GM23338 (cell line): ENCODE measurements around the gene EVI5. TPM values are rescaled to one million over a fixed set of nuclear protein-coding genes. Genes with fewer than 3 reads are reported as not detected.

Source experiments
- ATAC-seq: fragments of 200-7000 bp; cut with Tn5 transposase; 3 replicates; pipeline ENCODE4 v1.9.1; 2020
- DNase-seq: peaks from one replicate; pipeline ENCODE4 v3.0.0-alpha.2; 2015; ENCODE audit warnings: low spot score
- H2AFZ ChIP-seq: fragments of 200-600 bp; sonication (generic); 2 replicates; pipeline ENCODE4 v1.8.0; 2016; ENCODE audit warnings: antibody characterized with exemption, mild to moderate bottlenecking, moderate library complexity
- H3F3A ChIP-seq: fragments of 200-600 bp; sonication (generic); replicated peaks from 2 replicates; pipeline ENCODE4 v1.8.0; 2017; ENCODE audit warnings: antibody characterized with exemption, mixed run types, low read depth
- H3K27ac ChIP-seq: fragments of 200-600 bp; sonication (generic); 2 replicates; pipeline ENCODE4 v1.6.1; 2016; ENCODE audit warnings: low read depth
- H3K27me3 ChIP-seq: fragments of 200-600 bp; sonication (generic); 2 replicates; pipeline ENCODE4 v1.8.0; 2016; ENCODE audit warnings: mild to moderate bottlenecking, mixed run types, moderate library complexity; ENCODE audit not compliant: insufficient read depth
- H3K36me3 ChIP-seq: fragments of 200-600 bp; sonication (generic); 2 replicates; pipeline ENCODE4 v1.8.0; 2016; ENCODE audit warnings: mild to moderate bottlenecking; ENCODE audit not compliant: insufficient read depth
- H3K4me1 ChIP-seq: fragments of 200-600 bp; sonication (generic); 2 replicates; pipeline ENCODE4 v1.8.0; 2016; ENCODE audit warnings: mild to moderate bottlenecking, moderate library complexity; ENCODE audit not compliant: insufficient read depth
- H3K4me2 ChIP-seq: fragments of 200-600 bp; sonication (generic); 2 replicates; pipeline ENCODE4 v1.7.1; 2017; ENCODE audit warnings: mixed run types
- H3K4me3 ChIP-seq: fragments of 200-600 bp; sonication (generic); 2 replicates; pipeline ENCODE4 v1.6.1; 2016; ENCODE audit warnings: mixed run types
- H3K79me2 ChIP-seq: fragments of 200-600 bp; sonication (generic); replicated peaks from 2 replicates; pipeline ENCODE4 v1.8.0; 2017; ENCODE audit warnings: mild to moderate bottlenecking; ENCODE audit not compliant: insufficient read depth
- H3K9me2 ChIP-seq: fragments of 200-600 bp; sonication (generic); 2 replicates; pipeline ENCODE4 v1.8.0; 2017; ENCODE audit not compliant: insufficient read depth
- H4K20me1 ChIP-seq: fragments of 200-600 bp; sonication (generic); replicated peaks from 2 replicates; pipeline ENCODE4 v1.8.0; 2017; ENCODE audit warnings: mild to moderate bottlenecking; ENCODE audit not compliant: insufficient read depth
- H3K27ac Mint-ChIP-seq: 2 replicates; pipeline ENCODE4 v1.8.0; 2020; ENCODE audit warnings: inconsistent platforms, mild to moderate bottlenecking, moderate library complexity, mixed read lengths
- H3K27me3 Mint-ChIP-seq: 3 replicates; pipeline ENCODE4 v1.8.0; 2022; ENCODE audit warnings: low read depth, mild to moderate bottlenecking, moderate library complexity, mixed read lengths, inconsistent platforms; ENCODE audit not compliant: insufficient read depth, poor library complexity
- H3K36me3 Mint-ChIP-seq: 3 replicates; pipeline ENCODE4 v1.8.0; 2021; ENCODE audit warnings: low read depth, mild to moderate bottlenecking, inconsistent platforms, moderate library complexity, mixed read lengths
- H3K4me1 Mint-ChIP-seq: 3 replicates; pipeline ENCODE4 v1.8.0; 2020; ENCODE audit warnings: mild to moderate bottlenecking, inconsistent platforms, mixed read lengths
- H3K4me3 Mint-ChIP-seq: 3 replicates; pipeline ENCODE4 v1.8.0; 2021; ENCODE audit warnings: moderate library complexity, mild to moderate bottlenecking, inconsistent platforms, mixed read lengths
- H3K9me3 Mint-ChIP-seq: 3 replicates; pipeline ENCODE4 v1.8.0; 2020; ENCODE audit warnings: moderate library complexity, mild to moderate bottlenecking, inconsistent platforms, mixed read lengths
- CREB1 ChIP-seq: fragments of 250-450 bp; sonication (Bioruptor Pico); IDR thresholded peaks from 2 replicates; pipeline ENCODE4 v1.5.0; 2020; ENCODE audit warnings: low read depth, mild to moderate bottlenecking, moderate library complexity
- CTCF ChIP-seq, 2 experiments: fragments of 200-600 bp in 1 of 2; sonication (generic) in 1 of 2; conservative IDR thresholded peaks; 2 replicates each; pipeline versions ENCODE4 v1.5.1 to v1.6.1; 2016 to 2017; ENCODE audit warnings: antibody characterized with exemption in 2 of 2, low read depth in 2 of 2, mild to moderate bottlenecking in 2 of 2, moderate library complexity in 1 of 2
- ETS1 ChIP-seq: IDR thresholded peaks from 2 replicates; pipeline ENCODE4 v1.6.1; 2016; ENCODE audit warnings: antibody characterized with exemption
- EZH2 ChIP-seq: fragments of 200-600 bp; sonication (generic); IDR thresholded peaks from one replicate; pipeline ENCODE4 v1.8.0; 2017; ENCODE audit warnings: antibody characterized with exemption, mild to moderate bottlenecking, low read depth; ENCODE audit not compliant: unreplicated experiment
- EZH2phosphoT487 ChIP-seq: fragments of 200-600 bp; sonication (generic); IDR thresholded peaks from one replicate; pipeline ENCODE4 v1.8.1; 2018; ENCODE audit warnings: antibody characterized with exemption; ENCODE audit not compliant: unreplicated experiment
- JUNB ChIP-seq: IDR thresholded peaks from one replicate; pipeline ENCODE4 v1.6.1; 2016; ENCODE audit warnings: antibody characterized with exemption; ENCODE audit not compliant: unreplicated experiment
- NANOG ChIP-seq: IDR thresholded peaks from 2 replicates; pipeline ENCODE4 v1.6.1; 2016; ENCODE audit warnings: antibody characterized with exemption, borderline replicate concordance
- POLR2AphosphoS5 ChIP-seq: IDR thresholded peaks from 2 replicates; pipeline ENCODE4 v1.6.1; 2016; ENCODE audit warnings: antibody characterized with exemption, low read depth
- REST ChIP-seq: IDR thresholded peaks from one replicate; pipeline ENCODE4 v1.6.1; 2018; ENCODE audit warnings: antibody characterized with exemption; ENCODE audit not compliant: unreplicated experiment
- STAT1 ChIP-seq: IDR thresholded peaks from one replicate; pipeline ENCODE4 v1.6.1; 2016; ENCODE audit warnings: antibody characterized with exemption; ENCODE audit not compliant: unreplicated experiment
- ZNF114 ChIP-seq: fragments of 250-450 bp; sonication (Bioruptor Pico); IDR thresholded peaks from 2 replicates; pipeline ENCODE4 v1.5.0; 2020; ENCODE audit warnings: mild to moderate bottlenecking, moderate library complexity
- ZNF331 ChIP-seq: fragments of 250-450 bp; sonication (Bioruptor Pico); IDR thresholded peaks from 2 replicates; pipeline ENCODE4 v1.5.0; 2020; ENCODE audit warnings: low read depth, mild to moderate bottlenecking, moderate library complexity
- ZNF462 ChIP-seq: fragments of 250-450 bp; sonication (Bioruptor Pico); IDR thresholded peaks from 2 replicates; pipeline ENCODE4 v1.5.0; 2020; ENCODE audit warnings: mild to moderate bottlenecking, moderate library complexity
- polyA plus RNA-seq: library from polyadenylated mRNA; unstranded; fragments of >200 nt; fragmentation: Nextera tagmentation; extraction: Ambion mirVana; gene quantifications from 2 replicates; pipeline ENCODE4 v1.2.1, GENCODE V29; 2016
- total RNA-seq: library from RNA; depleted of rRNA; stranded (reverse); fragments of >200 nt; shearing (Covaris generic); gene quantifications from 2 replicates; pipeline ENCODE4 v1.2.3, GENCODE V29; 2014

Gene EVI5
- total and polyA plus RNA-seq, 2 experiments from 2014 or later: 15.6 to 24.8 TPM

- Mint-ChIP-seq H3K9me3 (no peaks in the 10 kb centered on the region), H3K27ac (no peak overlapping the region), H3K4me3 (no peak overlapping the region), H3K36me3 (no peaks in the 10 kb centered on the region; the same call in 2 of the 3 replicates), H3K4me1 (no peaks in the 10 kb centered on the region), H3K27me3 (no peaks in the 10 kb centered on the region)
- ATAC-seq (no peak), DNase-seq (no peak)
- Histone ChIP-seq H3K4me3 (no peak overlapping the region), H4K20me1 (peaks cover 8% of the 10 kb centered on the region; the same call in 1 of the 2 replicates), H3K9me2 (no peaks in the 10 kb centered on the region), H3K4me1 (no peaks in the 10 kb centered on the region), H3K79me2 (peaks cover 13% of the 10 kb centered on the region; the same call in 1 of the 2 replicates), H2AFZ (no peak overlapping the region), H3F3A (no peaks in the 10 kb centered on the region), H3K36me3 (no peaks in the 10 kb centered on the region), H3K27me3 (no peaks in the 10 kb centered on the region), H3K27ac (no peak overlapping the region), H3K4me2 (no peak overlapping the region)
- no peak for TF ChIP-seq NANOG
- no peak for TF ChIP-seq EZH2
- TF ChIP-seq ETS1: no peak
- no peak for TF ChIP-seq ZNF114
- TF ChIP-seq CTCF (conservative IDR thresholded peaks at IDR 0.05; ENCODE audit: low read depth in 2 of 2): no peak
- no peak for TF ChIP-seq POLR2AphosphoS5
- no peak for TF ChIP-seq EZH2phosphoT487
- TF ChIP-seq REST: no peak
- TF ChIP-seq STAT1: no peak
- no peak for TF ChIP-seq ZNF462
- no peak for TF ChIP-seq JUNB
- no peak for TF ChIP-seq ZNF331
- no peak for TF ChIP-seq CREB1 (CRISPR knock-in tag)
These were observed 30.2 kb downstream of the EVI5 start for GRCh38 chr1:92754719-92755050.
